Measurements from ENCODE around the gene SRGAP1.

SRGAP1 gene

DNA sequence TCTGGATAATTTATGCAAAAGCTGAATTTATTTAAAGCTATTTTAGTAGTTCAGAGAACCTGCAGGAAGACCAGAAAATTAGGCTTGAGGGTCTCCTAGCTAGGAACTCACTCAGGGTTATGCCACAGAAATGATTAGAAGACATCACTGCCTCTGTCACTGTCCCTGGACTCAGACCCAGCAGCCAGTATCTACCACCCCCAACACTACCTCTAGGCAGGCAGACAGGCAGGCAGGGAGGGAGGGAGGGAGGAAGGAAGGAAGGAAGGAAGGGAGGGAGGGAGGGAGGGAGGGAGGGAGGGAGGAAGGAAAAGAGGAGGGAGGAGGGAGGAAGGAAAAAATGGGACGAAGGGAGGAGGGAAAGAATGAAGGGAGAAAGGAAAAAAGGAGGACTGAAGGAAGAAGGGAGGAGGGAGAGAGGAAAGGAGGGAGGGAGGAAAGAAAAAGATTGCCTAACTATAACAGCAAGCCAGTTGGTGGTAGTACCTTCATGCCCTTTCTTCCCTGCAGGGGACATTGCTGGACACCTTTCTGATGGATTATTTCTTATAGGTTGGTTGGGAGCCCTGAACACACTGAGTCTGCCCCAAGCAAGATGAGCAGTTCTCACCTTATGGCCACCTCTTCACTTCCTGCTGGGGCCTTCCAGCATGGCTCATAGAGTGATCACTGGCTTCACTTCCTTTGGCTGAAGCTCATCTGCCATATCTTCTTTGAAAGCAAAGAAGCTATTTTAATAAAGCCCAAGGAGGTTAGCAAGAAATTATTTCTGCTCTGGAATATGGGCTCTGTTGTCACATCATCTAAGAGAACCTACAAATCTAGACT, 327.9 kb downstream of the SRGAP1 start:
- TF ChIP-seq, protein P1, sequence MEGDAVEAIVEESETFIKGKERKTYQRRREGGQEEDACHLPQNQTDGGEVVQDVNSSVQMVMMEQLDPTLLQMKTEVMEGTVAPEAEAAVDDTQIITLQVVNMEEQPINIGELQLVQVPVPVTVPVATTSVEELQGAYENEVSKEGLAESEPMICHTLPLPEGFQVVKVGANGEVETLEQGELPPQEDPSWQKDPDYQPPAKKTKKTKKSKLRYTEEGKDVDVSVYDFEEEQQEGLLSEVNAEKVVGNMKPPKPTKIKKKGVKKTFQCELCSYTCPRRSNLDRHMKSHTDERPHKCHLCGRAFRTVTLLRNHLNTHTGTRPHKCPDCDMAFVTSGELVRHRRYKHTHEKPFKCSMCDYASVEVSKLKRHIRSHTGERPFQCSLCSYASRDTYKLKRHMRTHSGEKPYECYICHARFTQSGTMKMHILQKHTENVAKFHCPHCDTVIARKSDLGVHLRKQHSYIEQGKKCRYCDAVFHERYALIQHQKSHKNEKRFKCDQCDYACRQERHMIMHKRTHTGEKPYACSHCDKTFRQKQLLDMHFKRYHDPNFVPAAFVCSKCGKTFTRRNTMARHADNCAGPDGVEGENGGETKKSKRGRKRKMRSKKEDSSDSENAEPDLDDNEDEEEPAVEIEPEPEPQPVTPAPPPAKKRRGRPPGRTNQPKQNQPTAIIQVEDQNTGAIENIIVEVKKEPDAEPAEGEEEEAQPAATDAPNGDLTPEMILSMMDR (IDR thresholded peaks at IDR 0.05; ENCODE audit: low read depth, low read length), result no peak
- no peak for DNase-seq (ENCODE audit: extremely low read depth, low read depth)

DNA sequence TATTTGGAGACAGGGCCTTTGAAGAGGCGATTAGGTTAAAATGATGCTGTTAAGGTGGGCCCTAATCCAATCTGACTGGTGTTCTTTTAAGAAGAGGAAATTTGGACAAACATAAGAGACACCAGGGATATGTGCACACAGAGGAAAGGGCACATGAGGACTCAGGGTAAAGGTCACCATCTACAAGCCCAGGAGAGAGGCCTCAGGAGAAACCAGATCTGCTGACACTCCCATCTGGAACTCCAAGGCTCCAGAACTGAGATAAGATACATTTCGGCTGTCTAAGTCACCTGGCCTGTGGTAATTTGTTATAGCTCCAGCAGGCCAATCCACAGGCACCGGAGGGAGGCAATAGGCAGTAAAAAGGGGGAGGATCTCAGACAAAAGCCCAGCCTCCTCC, 329.0 kb downstream of the SRGAP1 start:
- TF ChIP-seq, protein P1 (IDR thresholded peaks at IDR 0.05; ENCODE audit: low read depth, low read length), result no peak
- DNase-seq (ENCODE audit: extremely low read depth, low read depth), result no peak

DNA sequence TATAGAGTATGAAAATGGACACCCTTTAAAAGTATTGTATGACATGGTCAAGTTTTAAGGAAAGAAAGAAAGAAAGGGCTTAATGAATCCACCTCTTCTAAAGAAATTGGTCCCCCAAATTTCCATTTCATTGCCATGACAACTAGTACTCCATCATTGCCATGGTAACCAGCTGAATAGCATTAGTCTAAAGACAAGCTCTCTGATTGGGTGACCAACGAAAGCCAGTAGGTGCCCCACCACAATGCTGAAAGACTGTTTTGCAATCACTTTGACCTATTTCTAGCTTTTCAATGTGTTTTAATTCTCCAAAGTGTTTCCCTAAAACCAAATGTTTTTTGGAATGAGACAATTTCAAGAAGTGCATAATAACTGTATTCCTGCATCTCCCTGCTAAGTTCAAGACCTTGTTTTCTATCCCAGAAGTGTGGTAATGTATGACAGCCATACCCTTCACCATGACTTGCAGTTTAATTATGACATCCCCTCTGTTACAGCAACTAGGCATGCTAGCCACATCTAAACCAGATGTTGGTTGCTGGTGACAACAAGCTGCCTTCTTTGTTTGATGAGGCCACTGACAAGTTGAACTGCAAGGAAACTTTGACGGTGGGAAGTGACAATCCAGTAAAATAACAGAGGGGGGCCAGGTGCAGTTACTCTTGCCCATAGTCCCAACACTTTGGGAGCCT, 330.9 kb downstream of the SRGAP1 start:
- DNase-seq (ENCODE audit: extremely low read depth, low read depth), result no peak
- TF ChIP-seq, protein P1 (IDR thresholded peaks at IDR 0.05; ENCODE audit: low read depth, low read length), result no peak

DNA sequence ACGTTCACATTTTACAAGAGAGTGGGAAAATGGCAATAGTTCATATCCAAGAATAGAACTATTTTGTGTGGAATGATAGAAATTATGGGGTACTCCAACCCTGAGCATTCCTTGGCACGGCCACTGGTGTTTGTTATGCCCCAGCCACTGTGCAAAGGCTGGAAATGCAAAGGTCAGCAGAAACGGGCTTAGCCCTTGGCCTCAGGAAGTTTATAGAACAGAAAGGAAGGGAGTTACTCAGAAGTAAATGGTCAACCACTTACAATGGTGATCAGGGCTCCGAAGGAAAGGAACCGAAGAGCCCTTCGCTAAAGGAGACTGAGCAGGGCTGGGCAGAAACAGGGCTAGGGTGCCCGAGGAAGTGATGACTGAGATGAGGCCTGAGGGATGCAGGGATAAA, 332.5 kb downstream of the SRGAP1 start:
- DNase-seq (ENCODE audit: extremely low read depth, low read depth), result no peak
- TF ChIP-seq, protein P1 (IDR thresholded peaks at IDR 0.05; ENCODE audit: low read depth, low read length), result no peak

DNA sequence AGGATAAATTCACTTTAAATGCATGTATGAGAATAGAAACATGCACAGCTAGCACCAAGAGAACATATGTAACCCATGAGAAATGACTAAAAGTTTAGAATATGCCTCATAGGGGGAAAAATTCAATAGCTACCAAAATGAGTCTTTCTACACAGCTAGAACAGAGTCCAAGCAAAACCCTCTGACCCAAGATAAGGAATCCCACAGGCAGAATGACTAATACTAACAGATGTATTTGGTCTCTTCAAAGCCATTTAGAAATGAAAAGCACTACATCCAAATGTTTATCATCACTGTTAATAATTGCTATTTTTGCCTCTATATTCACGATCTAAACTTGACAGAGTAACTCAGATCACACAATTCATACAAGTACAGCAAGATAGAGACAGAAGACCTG, 333.6 kb downstream of the SRGAP1 start:
- no peak for DNase-seq (ENCODE audit: extremely low read depth, low read depth)
- TF ChIP-seq, protein P1 (IDR thresholded peaks at IDR 0.05; ENCODE audit: low read depth, low read length), result no peak

DNA sequence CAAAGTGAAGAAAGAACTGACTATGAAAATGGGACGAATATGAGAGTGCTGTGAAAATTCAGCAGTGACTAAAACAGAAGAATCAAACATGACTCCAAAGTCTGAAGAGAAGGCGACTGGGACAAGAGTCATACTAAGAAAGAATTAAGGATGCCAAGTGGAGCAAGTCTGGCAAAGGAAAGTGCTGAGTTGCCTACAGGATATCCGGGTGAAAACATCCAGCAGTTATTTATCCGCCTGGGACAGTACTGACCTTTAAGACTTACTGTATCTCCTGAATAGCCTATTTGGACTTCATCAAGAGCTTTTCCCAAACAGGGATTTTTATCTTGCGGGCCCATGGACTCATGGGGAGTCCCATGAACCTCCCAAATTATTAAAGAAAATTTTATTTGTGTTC, 336.5 kb downstream of the SRGAP1 start:
- DNase-seq (ENCODE audit: extremely low read depth, low read depth), result no peak
- TF ChIP-seq, protein P1 (IDR thresholded peaks at IDR 0.05; ENCODE audit: low read depth, low read length), result no peak
